AG09309 (cell line): ENCODE data around the gene SEC61G.

ENCODE experiments used
- DNase-seq: peaks from one replicate; pipeline ENCODE4 v3.0.0-alpha.2; 2010; ENCODE audit warnings: low read depth
- H3K4me3 ChIP-seq: 2 replicates; pipeline ENCODE4 v1.5.1; 2011; ENCODE audit warnings: mild to moderate bottlenecking, low read depth, low read length, moderate library complexity; ENCODE audit not compliant: control insufficient read depth
- CTCF ChIP-seq: IDR thresholded peaks from 2 replicates; pipeline ENCODE4 v1.5.1; 2011; ENCODE audit warnings: mild to moderate bottlenecking, low read depth, low read length, inconsistent platforms; ENCODE audit not compliant: insufficient read depth, control insufficient read depth; ENCODE audit errors: missing control alignments

SEC61G gene

GRCh38 chr7:54769203-54769602 lies 10.2 kb upstream of the SEC61G start:
- DNase-seq = no peak
- H3K4me3 ChIP-seq = no peak overlapping the region
- no peak for TF ChIP-seq CTCF

- H3K4me3 ChIP-seq = no peak overlapping the region
- TF ChIP-seq CTCF = no peak
- no peak for DNase-seq
These were observed 5.8 kb upstream of the SEC61G start for GRCh38 chr7:54764861-54765260.

- H3K4me3 ChIP-seq = peak overlapping the region; percentile 85
- DNase-seq = no peak
- no peak for TF ChIP-seq CTCF
These were observed 1.3 kb downstream of the SEC61G start for GRCh38 chr7:54757711-54758110.

- TF ChIP-seq CTCF = no peak
- DNase-seq = no peak
- H3K4me3 ChIP-seq = no peak overlapping the region
These were observed 9.8 kb downstream of the SEC61G start for GRCh38 chr7:54749200-54749599.

GRCh38 chr7:54747234-54747633 lies 11.8 kb downstream of the SEC61G start:
- DNase-seq = no peak
- no peak overlapping the region for H3K4me3 ChIP-seq
- no peak for TF ChIP-seq CTCF

- no peak overlapping the region for H3K4me3 ChIP-seq
- DNase-seq = no peak
- no peak for TF ChIP-seq CTCF
These were observed 15.4 kb downstream of the SEC61G start for GRCh38 chr7:54743580-54743979.

GRCh38 chr7:54738737-54739136 lies 20.3 kb downstream of the SEC61G start:
- H3K4me3 ChIP-seq = no peak overlapping the region
- no peak for TF ChIP-seq CTCF
- no peak for DNase-seq
